H9 (cell line): ENCODE results near the gene GRIK4. TPM values are rescaled to one million over a fixed set of nuclear protein-coding genes. Genes with fewer than 3 reads are reported as not detected.

Experiments
- DNase-seq: peaks from one replicate; pipeline ENCODE4 v3.0.0-alpha.2; 2017
- H2AFZ ChIP-seq: one replicate; pipeline ENCODE4 v1.6.1; 2013; ENCODE audit warnings: mild to moderate bottlenecking, low read length, control low read depth, moderate library complexity
- H2AK5ac ChIP-seq: 2 replicates; pipeline ENCODE4 v1.6.1; 2013; ENCODE audit warnings: low read length, control low read depth, mixed read lengths; ENCODE audit not compliant: insufficient read length
- H2BK120ac ChIP-seq: one replicate; pipeline ENCODE4 v1.6.1; 2013; ENCODE audit warnings: low read depth, mild to moderate bottlenecking, low read length, control low read depth, inconsistent platforms; ENCODE audit not compliant: poor library complexity, severe bottlenecking
- H2BK12ac ChIP-seq: 2 replicates; pipeline ENCODE4 v1.6.1; 2013; ENCODE audit warnings: low read length, control low read depth, mixed read lengths, low read depth; ENCODE audit not compliant: insufficient read length
- H2BK15ac ChIP-seq: 2 replicates; pipeline ENCODE4 v1.6.1; 2013; ENCODE audit warnings: low read depth, low read length, control low read depth
- H2BK20ac ChIP-seq: one replicate; pipeline ENCODE4 v1.6.1; 2013; ENCODE audit warnings: low read depth, mild to moderate bottlenecking, low read length, control low read depth, inconsistent platforms; ENCODE audit not compliant: poor library complexity, severe bottlenecking
- H2BK5ac ChIP-seq: 2 replicates; pipeline ENCODE4 v1.6.1; 2013; ENCODE audit warnings: low read length, control low read depth, mixed read lengths; ENCODE audit not compliant: insufficient read length
- H3K14ac ChIP-seq: 2 replicates; pipeline ENCODE4 v1.6.1; 2013; ENCODE audit warnings: low read length, control low read depth; ENCODE audit not compliant: insufficient read depth
- H3K18ac ChIP-seq: 2 replicates; pipeline ENCODE4 v1.6.1; 2013; ENCODE audit warnings: low read depth, mild to moderate bottlenecking, mixed read lengths, low read length, control low read depth; ENCODE audit not compliant: insufficient read length
- H3K23ac ChIP-seq: 2 replicates; pipeline ENCODE4 v1.6.1; 2013; ENCODE audit warnings: low read length, control low read depth, mixed read lengths, low read depth; ENCODE audit not compliant: insufficient read length
- H3K23me2 ChIP-seq: 2 replicates; pipeline ENCODE4 v1.6.1; 2013; ENCODE audit warnings: low read depth, mild to moderate bottlenecking, mixed read lengths, low read length, control low read depth; ENCODE audit not compliant: insufficient read length, poor library complexity, severe bottlenecking
- H3K27ac ChIP-seq: 2 replicates; pipeline ENCODE4 v1.5.1; 2013; ENCODE audit warnings: low read length, control low read depth, mixed read lengths, low read depth; ENCODE audit not compliant: insufficient read length
- H3K27me3 ChIP-seq: 2 replicates; pipeline ENCODE4 v1.6.1; 2013; ENCODE audit warnings: low read length, control low read depth, inconsistent platforms; ENCODE audit not compliant: insufficient read depth
- H3K4ac ChIP-seq: 2 replicates; pipeline ENCODE4 v1.6.1; 2013; ENCODE audit warnings: low read depth, mild to moderate bottlenecking, control low read depth, inconsistent platforms, low read length, moderate library complexity
- H3K4me1 ChIP-seq: 2 replicates; pipeline ENCODE4 v1.6.1; 2013; ENCODE audit warnings: low read length, control low read depth, inconsistent platforms; ENCODE audit not compliant: insufficient read depth
- H3K4me2 ChIP-seq: 2 replicates; pipeline ENCODE4 v1.6.1; 2013; ENCODE audit warnings: low read length, control low read depth, mixed read lengths; ENCODE audit not compliant: insufficient read length, insufficient read depth
- H3K56ac ChIP-seq: 2 replicates; pipeline ENCODE4 v1.6.1; 2013; ENCODE audit warnings: low read depth, mild to moderate bottlenecking, mixed read lengths, low read length, control low read depth; ENCODE audit not compliant: insufficient read length
- H3K79me1 ChIP-seq: 2 replicates; pipeline ENCODE4 v1.6.1; 2013; ENCODE audit warnings: low read depth, mild to moderate bottlenecking, moderate library complexity, low read length, control low read depth, inconsistent platforms; ENCODE audit not compliant: insufficient read depth, poor library complexity, severe bottlenecking
- H3K79me2 ChIP-seq: 2 replicates; pipeline ENCODE4 v1.6.1; 2013; ENCODE audit warnings: low read length, control low read depth, inconsistent platforms; ENCODE audit not compliant: insufficient read depth
- H3K9ac ChIP-seq: 2 replicates; pipeline ENCODE4 v1.6.1; 2013; ENCODE audit warnings: low read length, control low read depth, mixed read lengths; ENCODE audit not compliant: insufficient read length; ENCODE audit errors: extremely low read depth
- H3K9me3 ChIP-seq: one replicate; pipeline ENCODE4 v1.6.1; 2013; ENCODE audit warnings: low read depth, low read length, inconsistent platforms; ENCODE audit not compliant: control insufficient read depth
- H3T11ph ChIP-seq: one replicate; pipeline ENCODE4 v1.6.1; 2013; ENCODE audit warnings: mild to moderate bottlenecking, low read length, control low read depth, inconsistent platforms
- H4K20me1 ChIP-seq: one replicate; pipeline ENCODE4 v1.6.1; 2013; ENCODE audit not compliant: control insufficient read depth, insufficient read length, insufficient read depth
- H4K5ac ChIP-seq: 2 replicates; pipeline ENCODE4 v1.6.1; 2013; ENCODE audit warnings: low read depth, mild to moderate bottlenecking, mixed read lengths, low read length, control low read depth; ENCODE audit not compliant: insufficient read length
- H4K8ac ChIP-seq: replicated peaks from 2 replicates; pipeline ENCODE4 v1.6.1; 2013; ENCODE audit warnings: low read length, control low read depth, mixed read lengths, low read depth; ENCODE audit not compliant: insufficient read length
- H4K91ac ChIP-seq: 2 replicates; pipeline ENCODE4 v1.6.1; 2013; ENCODE audit warnings: low read depth, mild to moderate bottlenecking, moderate library complexity, mixed read lengths, low read length, control low read depth; ENCODE audit not compliant: insufficient read length
- H3K27ac Mint-ChIP-seq, 3 experiments: 2 replicates in 2 of 3; 3 replicates in 1 of 3; pipeline ENCODE4 v1.8.0; 2020 to 2021; ENCODE audit warnings: mixed read lengths in 3 of 3, mild to moderate bottlenecking in 1 of 3, moderate library complexity in 1 of 3
- H3K27me3 Mint-ChIP-seq: 2 replicates; pipeline ENCODE4 v1.8.0; 2021; ENCODE audit warnings: low read depth, mild to moderate bottlenecking, moderate library complexity, mixed read lengths
- H3K36me3 Mint-ChIP-seq, 3 experiments: 2 replicates in 2 of 3; 3 replicates in 1 of 3; pipeline ENCODE4 v1.8.0; 2020 to 2021; ENCODE audit warnings: low read depth in 3 of 3, mixed read lengths in 3 of 3; ENCODE audit not compliant: insufficient read depth in 1 of 3
- H3K4me1 Mint-ChIP-seq, 2 experiments: 2 replicates each; pipeline ENCODE4 v1.8.0; 2020; ENCODE audit warnings: mixed read lengths in 2 of 2
- H3K4me3 Mint-ChIP-seq, 2 experiments: 2 replicates in 1 of 2; 3 replicates in 1 of 2; pipeline ENCODE4 v1.8.0; 2020 to 2021; ENCODE audit warnings: mild to moderate bottlenecking in 2 of 2, mixed read lengths in 2 of 2, moderate library complexity in 1 of 2
- H3K9me3 Mint-ChIP-seq, 2 experiments: 2 replicates in 1 of 2; 3 replicates in 1 of 2; pipeline ENCODE4 v1.8.0; 2020; ENCODE audit warnings: mild to moderate bottlenecking in 2 of 2, mixed read lengths in 2 of 2, moderate library complexity in 1 of 2
- CTCF ChIP-seq: fragments of 200-600 bp; sonication (generic); conservative IDR thresholded peaks from 3 replicates; pipeline ENCODE4 v1.8.0; 2021; ENCODE audit warnings: antibody characterized with exemption, mild to moderate bottlenecking
- WGBS: extraction: QIAGEN DNeasy Blood & Tissue Kit; methylation state at CpG from one replicate; pipeline ENCODE4 v1.1.7; 2013; ENCODE audit warnings: missing lambda C conversion rate, low lambda C conversion rate, mixed read lengths; ENCODE audit not compliant: insufficient read length; ENCODE audit errors: extremely low coverage; 5-methylcytosine and 5-hydroxymethylcytosine counted together
- total RNA-seq: library from RNA; stranded (reverse); gene quantifications from 2 replicates; pipeline ENCODE4 v1.2.1, GENCODE V29; 2021

GRIK4 gene
- total RNA-seq, 1 experiment from 2014 or later = 2.3 TPM

GRCh38 chr11:120837696-120838095 is 326.1 kb downstream of the GRIK4 start:
- no peak overlapping the region for H3K4ac ChIP-seq
- H3K27ac ChIP-seq = no peak overlapping the region
- H3K4me1 ChIP-seq = no peaks in the 10 kb centered on the region
- no peak overlapping the region for H3T11ph ChIP-seq
- H3K56ac ChIP-seq = no peak overlapping the region
- H3K27ac Mint-ChIP-seq = no peak overlapping the region
- H3K9me3 Mint-ChIP-seq = no peaks in the 10 kb centered on the region
- no peak overlapping the region for H2AK5ac ChIP-seq
- no peaks in the 10 kb centered on the region for H3K9me3 ChIP-seq
- no peak overlapping the region for H3K14ac ChIP-seq
- H4K91ac ChIP-seq = no peak overlapping the region
- H3K79me2 ChIP-seq = no peaks in the 10 kb centered on the region
- no peak overlapping the region for H4K8ac ChIP-seq
- no peaks in the 10 kb centered on the region for H3K27me3 ChIP-seq
- no peaks in the 10 kb centered on the region for H3K23me2 ChIP-seq
- no peaks in the 10 kb centered on the region for H4K20me1 ChIP-seq
- no peak overlapping the region for H2BK12ac ChIP-seq
- H3K4me1 Mint-ChIP-seq = peaks cover 6 to 15% of the 10 kb centered on the region in 2 experiments
- no peak overlapping the region for H3K9ac ChIP-seq
- H3K27me3 Mint-ChIP-seq = peaks cover 3% of the 10 kb centered on the region
- H2BK20ac ChIP-seq = no peak overlapping the region
- H2AFZ ChIP-seq = no peak overlapping the region
- no peak overlapping the region for H4K5ac ChIP-seq
- no peak overlapping the region for H3K23ac ChIP-seq
- no CpG with 5 or more reads among the region's 4 CpGs for WGBS
- no peaks in the 10 kb centered on the region for H3K36me3 Mint-ChIP-seq
- no peak overlapping the region for H3K18ac ChIP-seq
- H2BK120ac ChIP-seq = no peak overlapping the region
- H2BK15ac ChIP-seq = no peak overlapping the region
- no peak for TF ChIP-seq CTCF
- no peak overlapping the region for H3K4me3 Mint-ChIP-seq
- no peak overlapping the region for H2BK5ac ChIP-seq
- DNase-seq = no peak
- no peaks in the 10 kb centered on the region for H3K79me1 ChIP-seq
- H3K4me2 ChIP-seq = no peak overlapping the region
